GM10266 (cell line): ENCODE measurements around the gene RBM10.

ENCODE experiments used
- DNase-seq: peaks from one replicate; pipeline ENCODE4 v3.0.0; 2012; ENCODE audit errors: extremely low spot score
- CTCF ChIP-seq: IDR thresholded peaks from 2 replicates; pipeline ENCODE4 v1.5.1; 2012; ENCODE audit warnings: mild to moderate bottlenecking, low read depth; ENCODE audit not compliant: control insufficient read depth, insufficient read depth; ENCODE audit errors: missing control alignments

Gene RBM10

GRCh38 chrX:47196098-47196497 lies 51.1 kb downstream of the RBM10 start:
- TF ChIP-seq CTCF = no peak
- no peak for DNase-seq

- no peak for TF ChIP-seq CTCF
- DNase-seq = no peak
Measured at GRCh38 chrX:47197526-47197925, 52.5 kb downstream of the RBM10 start.

- TF ChIP-seq CTCF = no peak
- DNase-seq = no peak
Measured at GRCh38 chrX:47198026-47198686, 53.1 kb downstream of the RBM10 start.

GRCh38 chrX:47198687-47199080 lies 53.7 kb downstream of the RBM10 start:
- no peak for DNase-seq
- no peak for TF ChIP-seq CTCF

- no peak for TF ChIP-seq CTCF
- no peak for DNase-seq
Measured at GRCh38 chrX:47199286-47199685, 54.3 kb downstream of the RBM10 start.

- TF ChIP-seq CTCF = no peak
- no peak for DNase-seq
Measured at GRCh38 chrX:47200385-47201150, 55.5 kb downstream of the RBM10 start.

- DNase-seq = no peak
- no peak for TF ChIP-seq CTCF
Measured at GRCh38 chrX:47201345-47201944, 56.4 kb downstream of the RBM10 start.
